ENCODE data around the gene WDR46. TPM values are rescaled to one million over a fixed set of nuclear protein-coding genes. Genes with fewer than 3 reads are reported as not detected.

Gene WDR46
- total RNA-seq, 1 experiment from 2014 or later: 99.2 TPM

DNA sequence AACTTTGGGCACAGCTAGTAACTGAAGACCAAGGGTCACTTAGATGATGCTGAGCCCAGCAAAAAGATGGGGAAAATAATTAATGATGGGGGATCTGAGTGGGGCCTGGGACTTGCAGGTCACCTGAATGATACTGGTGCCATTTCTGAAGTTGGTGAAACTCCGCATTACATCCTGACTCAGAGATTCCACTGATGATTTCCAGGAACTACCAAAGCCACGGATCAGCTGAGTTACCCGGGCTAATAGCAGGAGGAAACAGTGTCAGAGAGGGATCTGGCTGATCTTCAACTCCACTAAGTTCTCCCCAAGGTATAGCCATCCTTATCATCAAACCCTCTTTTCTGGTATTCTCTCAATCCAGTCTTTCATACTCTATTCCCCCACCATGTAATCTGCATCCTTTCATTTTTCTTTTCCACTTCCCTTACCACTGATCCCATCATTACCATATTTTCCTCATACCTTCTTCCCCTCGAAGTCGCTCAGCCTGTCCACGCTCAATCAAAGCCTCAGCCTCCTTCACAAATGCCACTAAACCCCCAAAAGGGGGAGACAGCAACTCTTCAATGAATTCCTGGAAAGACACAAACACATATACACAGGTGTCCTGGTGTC lies 37.5 kb downstream of the WDR46 start:
- Histone ChIP-seq H3K27me3 (ENCODE audit: insufficient read depth, low read length) (no peaks in the 10 kb centered on the region; the same call in 1 of the 2 replicates), H3K79me2 (ENCODE audit: insufficient read depth, low read length) (no peaks in the 10 kb centered on the region), H2AK5ac (ENCODE audit: insufficient read length, low read length) (no peak overlapping the region), H4K91ac (ENCODE audit: insufficient read length, low read depth, low read length) (no peak overlapping the region), H3K14ac (ENCODE audit: insufficient read depth, low read length) (no peak overlapping the region), H3K9ac (ENCODE audit: extremely low read depth, insufficient read length, low read length) (no peak overlapping the region), H3K79me1 (ENCODE audit: insufficient read depth, low read depth, low read length, poor library complexity, severe bottlenecking) (no peaks in the 10 kb centered on the region), H3K4ac (ENCODE audit: low read depth, low read length) (no peak overlapping the region), H2BK20ac (ENCODE audit: low read depth, low read length, poor library complexity, severe bottlenecking) (no peak overlapping the region), H3K4me1 (ENCODE audit: insufficient read depth, low read length) (no peaks in the 10 kb centered on the region; the same call in 1 of the 2 replicates), H3K23ac (ENCODE audit: insufficient read length, low read depth, low read length) (no peak overlapping the region), H3K23me2 (ENCODE audit: insufficient read length, low read depth, low read length, poor library complexity, severe bottlenecking) (peaks cover 17% of the 10 kb centered on the region), H4K8ac (replicated peaks; ENCODE audit: insufficient read length, low read depth, low read length) (no peak overlapping the region), H2BK5ac (ENCODE audit: insufficient read length, low read length) (no peak overlapping the region), H3K18ac (ENCODE audit: insufficient read length, low read depth, low read length) (no peak overlapping the region), H3K27ac (ENCODE audit: insufficient read length, low read depth, low read length) (no peak overlapping the region), H3K4me2 (ENCODE audit: insufficient read depth, insufficient read length, low read length) (no peak overlapping the region), H3T11ph (ENCODE audit: low read length) (no peak overlapping the region), H4K20me1 (ENCODE audit: control insufficient read depth, insufficient read depth, insufficient read length) (no peaks in the 10 kb centered on the region), H2BK12ac (ENCODE audit: insufficient read length, low read depth, low read length) (no peak overlapping the region), H2AFZ (ENCODE audit: low read length) (no peak overlapping the region), H2BK15ac (ENCODE audit: low read depth, low read length) (no peak overlapping the region), H2BK120ac (ENCODE audit: low read depth, low read length, poor library complexity, severe bottlenecking) (no peak overlapping the region), H3K56ac (ENCODE audit: insufficient read length, low read depth, low read length) (no peak overlapping the region), H4K5ac (ENCODE audit: insufficient read length, low read depth, low read length) (no peak overlapping the region), H3K9me3 (ENCODE audit: control insufficient read depth, low read depth, low read length) (no peaks in the 10 kb centered on the region)
- H3K36me3 Mint-ChIP-seq (ENCODE audit: insufficient read depth in 1 of 3, low read depth in 3 of 3): peaks cover 10 to 29% (median 23%) of the 10 kb centered on the region in 3 experiments; a peak in 6 of 7 replicates
- H3K4me1 Mint-ChIP-seq: peaks cover 20 to 24% of the 10 kb centered on the region in 2 experiments
- peaks cover 23% of the 10 kb centered on the region for H3K27me3 Mint-ChIP-seq (ENCODE audit: low read depth)
- H3K4me3 Mint-ChIP-seq: no peak overlapping the region; a peak in 1 of 5 replicates
- DNase-seq: no peak
- H3K9me3 Mint-ChIP-seq: no peaks in the 10 kb centered on the region; a peak in 1 of 5 replicates
- no peak overlapping the region for H3K27ac Mint-ChIP-seq
- TF ChIP-seq, protein P1, sequence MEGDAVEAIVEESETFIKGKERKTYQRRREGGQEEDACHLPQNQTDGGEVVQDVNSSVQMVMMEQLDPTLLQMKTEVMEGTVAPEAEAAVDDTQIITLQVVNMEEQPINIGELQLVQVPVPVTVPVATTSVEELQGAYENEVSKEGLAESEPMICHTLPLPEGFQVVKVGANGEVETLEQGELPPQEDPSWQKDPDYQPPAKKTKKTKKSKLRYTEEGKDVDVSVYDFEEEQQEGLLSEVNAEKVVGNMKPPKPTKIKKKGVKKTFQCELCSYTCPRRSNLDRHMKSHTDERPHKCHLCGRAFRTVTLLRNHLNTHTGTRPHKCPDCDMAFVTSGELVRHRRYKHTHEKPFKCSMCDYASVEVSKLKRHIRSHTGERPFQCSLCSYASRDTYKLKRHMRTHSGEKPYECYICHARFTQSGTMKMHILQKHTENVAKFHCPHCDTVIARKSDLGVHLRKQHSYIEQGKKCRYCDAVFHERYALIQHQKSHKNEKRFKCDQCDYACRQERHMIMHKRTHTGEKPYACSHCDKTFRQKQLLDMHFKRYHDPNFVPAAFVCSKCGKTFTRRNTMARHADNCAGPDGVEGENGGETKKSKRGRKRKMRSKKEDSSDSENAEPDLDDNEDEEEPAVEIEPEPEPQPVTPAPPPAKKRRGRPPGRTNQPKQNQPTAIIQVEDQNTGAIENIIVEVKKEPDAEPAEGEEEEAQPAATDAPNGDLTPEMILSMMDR (conservative IDR thresholded peaks at IDR 0.05): no peak
- whole genome bisulfite sequencing (ENCODE audit: extremely low coverage, insufficient read length, low lambda C conversion rate): 100% methylated on average over 3 of the region's 6 CpGs

Measured in H9 (cell line).